ENCODE data around the gene NEO1.
A peak's percentile ranks its signal among the peaks of the same experiment; 100 is the strongest.

NEO1 gene

DNA sequence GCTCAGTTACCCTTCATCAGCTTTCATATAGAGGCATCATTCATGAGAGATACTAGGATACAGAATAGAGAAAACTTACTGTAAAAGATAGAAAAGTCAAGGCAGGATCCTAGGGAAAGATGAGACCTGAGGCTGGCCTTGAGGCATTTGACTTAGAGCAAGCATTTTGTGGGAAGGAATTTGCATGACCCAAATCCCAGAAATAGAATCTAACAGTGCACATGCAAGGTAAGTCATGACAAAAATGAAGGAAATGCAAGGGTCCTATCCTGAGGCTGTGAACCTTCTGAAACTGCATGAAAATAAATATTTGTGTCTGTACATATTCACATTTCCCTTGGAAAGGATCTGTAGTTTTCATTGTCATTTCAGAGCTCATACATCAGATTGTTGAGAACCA, 194.2 kb downstream of the NEO1 start:
- Histone ChIP-seq H3K36me3 (ENCODE audit: control insufficient read depth in 1 of 2, insufficient read depth in 2 of 2, low read depth in 1 of 2, low read length in 2 of 2) (peaks cover 4 to 8% of the 10 kb centered on the region in 2 experiments), H3K27ac (ENCODE audit: low read length, poor library complexity, severe bottlenecking) (no peak overlapping the region), H3K14ac (ENCODE audit: low read length in 2 of 2) (no peak overlapping the region), H3K18ac (ENCODE audit: low read depth in 1 of 2, low read length in 2 of 2) (no peak overlapping the region), H3K4me2 (ENCODE audit: low read length, poor library complexity, severe bottlenecking) (no peak overlapping the region), H4K8ac (ENCODE audit: low read length) (no peak overlapping the region), H3K9me3 (ENCODE audit: control insufficient read depth, low read length) (no peaks in the 10 kb centered on the region), H2AFZ (ENCODE audit: low read depth, low read length) (no peak overlapping the region), H3K4me1 (ENCODE audit: control insufficient read depth, insufficient read depth, low read depth, low read length) (no peaks in the 10 kb centered on the region), H2BK120ac (ENCODE audit: low read depth, low read length) (no peak overlapping the region), H2BK12ac (ENCODE audit: low read length in 2 of 2) (no peak overlapping the region), H4K91ac (ENCODE audit: low read length) (no peak overlapping the region), H2BK5ac (ENCODE audit: low read depth, low read length, poor library complexity, severe bottlenecking) (no peak overlapping the region), H2BK15ac (ENCODE audit: low read depth, poor library complexity, severe bottlenecking) (no peak overlapping the region), H3K9ac (ENCODE audit: low read length) (no peak overlapping the region), H2AK5ac (ENCODE audit: low read length, severe bottlenecking) (no peak overlapping the region), H3K79me1 (replicated peaks; ENCODE audit: low read length, poor library complexity, severe bottlenecking) (peaks cover 1% of the 10 kb centered on the region), H3K27me3 (ENCODE audit: control insufficient read depth in 1 of 2, insufficient read depth in 1 of 2, low read length in 2 of 2) (no peaks in the 10 kb centered on the region), H3K4me3 (ENCODE audit: insufficient read depth in 1 of 2, low read depth in 1 of 2, low read length in 2 of 2) (no peak overlapping the region), H3K23ac (ENCODE audit: low read length in 2 of 2) (no peak overlapping the region), H3K4ac (ENCODE audit: low read depth in 1 of 2, low read length in 2 of 2) (no peak overlapping the region)
- no peak for DNase-seq

DNA sequence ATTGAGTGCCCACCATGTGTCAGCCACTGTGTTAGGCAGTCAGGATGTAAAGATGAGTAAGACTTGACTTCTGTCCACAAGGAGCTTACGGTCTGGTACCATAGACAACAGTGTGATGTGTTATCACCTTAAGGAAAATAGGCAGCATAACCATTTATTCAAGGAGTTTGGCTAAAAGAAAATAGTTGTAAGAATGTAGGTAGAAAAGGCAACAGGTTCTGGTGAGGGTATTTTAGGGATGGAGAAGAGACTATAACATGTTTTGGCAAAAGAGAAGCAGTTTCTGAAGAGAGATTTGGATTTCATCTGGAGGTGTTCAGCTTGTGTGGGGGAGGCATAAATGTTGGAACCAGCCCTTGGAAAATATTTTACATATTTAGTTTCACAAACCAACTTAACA, 194.6 kb downstream of the NEO1 start:
- Histone ChIP-seq H3K18ac (ENCODE audit: low read depth in 1 of 2, low read length in 2 of 2) (no peak overlapping the region), H4K91ac (ENCODE audit: low read length) (no peak overlapping the region), H2AK5ac (ENCODE audit: low read length, severe bottlenecking) (no peak overlapping the region), H3K9ac (ENCODE audit: low read length) (no peak overlapping the region), H3K4ac (ENCODE audit: low read depth in 1 of 2, low read length in 2 of 2) (no peak overlapping the region), H3K4me2 (ENCODE audit: low read length, poor library complexity, severe bottlenecking) (no peak overlapping the region), H3K27me3 (ENCODE audit: control insufficient read depth in 1 of 2, insufficient read depth in 1 of 2, low read length in 2 of 2) (no peaks in the 10 kb centered on the region), H3K36me3 (ENCODE audit: control insufficient read depth in 1 of 2, insufficient read depth in 2 of 2, low read depth in 1 of 2, low read length in 2 of 2) (peaks cover 4 to 8% of the 10 kb centered on the region in 2 experiments), H2BK15ac (ENCODE audit: low read depth, poor library complexity, severe bottlenecking) (no peak overlapping the region), H3K4me1 (ENCODE audit: control insufficient read depth, insufficient read depth, low read depth, low read length) (no peaks in the 10 kb centered on the region), H3K9me3 (ENCODE audit: control insufficient read depth, low read length) (no peaks in the 10 kb centered on the region), H2BK120ac (ENCODE audit: low read depth, low read length) (no peak overlapping the region), H2BK5ac (ENCODE audit: low read depth, low read length, poor library complexity, severe bottlenecking) (no peak overlapping the region), H3K79me1 (replicated peaks; ENCODE audit: low read length, poor library complexity, severe bottlenecking) (no peaks in the 10 kb centered on the region), H2BK12ac (ENCODE audit: low read length in 2 of 2) (no peak overlapping the region), H3K14ac (ENCODE audit: low read length in 2 of 2) (no peak overlapping the region), H3K27ac (ENCODE audit: low read length, poor library complexity, severe bottlenecking) (no peak overlapping the region), H2AFZ (ENCODE audit: low read depth, low read length) (no peak overlapping the region), H3K23ac (ENCODE audit: low read length in 2 of 2) (no peak overlapping the region), H4K8ac (ENCODE audit: low read length) (no peak overlapping the region), H3K4me3 (ENCODE audit: insufficient read depth in 1 of 2, low read depth in 1 of 2, low read length in 2 of 2) (no peak overlapping the region)
- DNase-seq, result no peak
- WGBS, result 100% methylated on average over 1 of the region's 1 CpG

DNA sequence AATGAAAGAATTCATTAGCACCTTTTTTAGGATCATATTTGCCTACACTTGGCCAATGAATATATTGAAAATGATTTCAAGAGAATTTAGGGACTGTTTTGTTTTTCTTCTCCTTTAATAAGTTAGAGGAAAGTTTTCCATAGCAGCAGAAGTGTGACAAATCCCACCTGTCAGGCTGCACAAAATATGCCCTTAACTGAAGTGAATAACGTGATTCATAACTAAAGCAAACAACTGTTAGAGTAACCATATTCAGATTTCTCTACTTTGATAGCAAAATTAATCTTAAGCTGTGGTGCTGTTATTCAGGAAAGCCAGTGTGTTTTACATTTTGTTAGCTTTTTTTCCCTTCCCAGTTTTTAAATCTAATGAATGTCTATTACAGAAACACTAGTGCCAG, 195.1 kb downstream of the NEO1 start:
- Histone ChIP-seq H3K14ac (ENCODE audit: low read length in 2 of 2) (no peak overlapping the region), H2AFZ (ENCODE audit: low read depth, low read length) (no peak overlapping the region), H3K18ac (ENCODE audit: low read depth in 1 of 2, low read length in 2 of 2) (no peak overlapping the region), H2BK12ac (ENCODE audit: low read length in 2 of 2) (no peak overlapping the region), H3K36me3 (ENCODE audit: control insufficient read depth in 1 of 2, insufficient read depth in 2 of 2, low read depth in 1 of 2, low read length in 2 of 2) (peaks cover 4 to 8% of the 10 kb centered on the region in 2 experiments), H3K79me1 (replicated peaks; ENCODE audit: low read length, poor library complexity, severe bottlenecking) (no peaks in the 10 kb centered on the region), H3K4me3 (ENCODE audit: insufficient read depth in 1 of 2, low read depth in 1 of 2, low read length in 2 of 2) (no peak overlapping the region), H3K9ac (ENCODE audit: low read length) (no peak overlapping the region), H2AK5ac (ENCODE audit: low read length, severe bottlenecking) (no peak overlapping the region), H2BK15ac (ENCODE audit: low read depth, poor library complexity, severe bottlenecking) (no peak overlapping the region), H4K91ac (ENCODE audit: low read length) (no peak overlapping the region), H2BK5ac (ENCODE audit: low read depth, low read length, poor library complexity, severe bottlenecking) (no peak overlapping the region), H2BK120ac (ENCODE audit: low read depth, low read length) (no peak overlapping the region), H3K23ac (ENCODE audit: low read length in 2 of 2) (no peak overlapping the region), H4K8ac (ENCODE audit: low read length) (no peak overlapping the region), H3K4me2 (ENCODE audit: low read length, poor library complexity, severe bottlenecking) (no peak overlapping the region), H3K27ac (ENCODE audit: low read length, poor library complexity, severe bottlenecking) (no peak overlapping the region), H3K4me1 (ENCODE audit: control insufficient read depth, insufficient read depth, low read depth, low read length) (no peaks in the 10 kb centered on the region), H3K9me3 (ENCODE audit: control insufficient read depth, low read length) (no peaks in the 10 kb centered on the region), H3K27me3 (ENCODE audit: control insufficient read depth in 1 of 2, insufficient read depth in 1 of 2, low read length in 2 of 2) (no peaks in the 10 kb centered on the region), H3K4ac (ENCODE audit: low read depth in 1 of 2, low read length in 2 of 2) (no peak overlapping the region)
- WGBS, result no CpG with 5 or more reads among the region's 1 CpG
- no peak for DNase-seq

DNA sequence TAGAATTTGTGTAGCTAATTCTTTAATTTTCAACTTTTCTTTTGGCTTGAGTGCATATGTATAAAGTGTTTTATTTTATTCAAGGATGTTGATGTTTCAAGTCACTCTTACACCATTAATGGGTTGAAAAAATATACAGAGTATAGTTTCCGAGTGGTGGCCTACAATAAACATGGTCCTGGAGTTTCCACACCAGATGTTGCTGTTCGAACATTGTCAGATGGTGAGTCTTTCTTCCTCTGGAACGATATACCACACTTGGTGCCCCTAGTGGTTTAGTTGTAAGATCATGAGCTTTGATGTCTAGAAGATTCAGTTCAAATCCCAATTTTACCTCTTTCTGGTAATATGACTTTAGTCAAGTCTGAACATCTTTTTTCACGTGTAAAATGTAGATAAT, 197.2 kb downstream of the NEO1 start:
- no peak overlapping the region for H3K23ac ChIP-seq (ENCODE audit: low read length in 2 of 2)
- H3K36me3 ChIP-seq (ENCODE audit: control insufficient read depth in 1 of 2, insufficient read depth in 2 of 2, low read depth in 1 of 2, low read length in 2 of 2), result peaks cover 7 to 8% of the 10 kb centered on the region in 2 experiments
- H2BK12ac ChIP-seq (ENCODE audit: low read length in 2 of 2), result no peak overlapping the region
- no peak overlapping the region for H3K4ac ChIP-seq (ENCODE audit: low read depth in 1 of 2, low read length in 2 of 2)
- H3K27ac ChIP-seq (ENCODE audit: low read length, poor library complexity, severe bottlenecking), result no peak overlapping the region
- no peak overlapping the region for H4K91ac ChIP-seq (ENCODE audit: low read length)
- H2AFZ ChIP-seq (ENCODE audit: low read depth, low read length), result no peak overlapping the region
- H3K9me3 ChIP-seq (ENCODE audit: control insufficient read depth, low read length), result no peaks in the 10 kb centered on the region
- H3K18ac ChIP-seq (ENCODE audit: low read depth in 1 of 2, low read length in 2 of 2), result no peak overlapping the region
- H3K4me1 ChIP-seq (ENCODE audit: control insufficient read depth, insufficient read depth, low read depth, low read length), result no peaks in the 10 kb centered on the region
- H3K27me3 ChIP-seq (ENCODE audit: control insufficient read depth in 1 of 2, insufficient read depth in 1 of 2, low read length in 2 of 2), result no peaks in the 10 kb centered on the region
- no peak overlapping the region for H2AK5ac ChIP-seq (ENCODE audit: low read length, severe bottlenecking)
- peak; percentile 62 for DNase-seq
- H3K79me1 ChIP-seq (replicated peaks; ENCODE audit: low read length, poor library complexity, severe bottlenecking), result peaks cover under 1% of the 10 kb centered on the region
- no peak overlapping the region for H3K9ac ChIP-seq (ENCODE audit: low read length)
- 83% methylated on average over 3 of the region's 4 CpGs for WGBS
- H3K4me2 ChIP-seq (ENCODE audit: low read length, poor library complexity, severe bottlenecking), result no peak overlapping the region
- H3K4me3 ChIP-seq (ENCODE audit: insufficient read depth in 1 of 2, low read depth in 1 of 2, low read length in 2 of 2), result no peak overlapping the region
- no peak overlapping the region for H4K8ac ChIP-seq (ENCODE audit: low read length)
- no peak overlapping the region for H2BK5ac ChIP-seq (ENCODE audit: low read depth, low read length, poor library complexity, severe bottlenecking)
- H2BK120ac ChIP-seq (ENCODE audit: low read depth, low read length), result no peak overlapping the region
- H3K14ac ChIP-seq (ENCODE audit: low read length in 2 of 2), result no peak overlapping the region
- H2BK15ac ChIP-seq (ENCODE audit: low read depth, poor library complexity, severe bottlenecking), result no peak overlapping the region
